Neural crest cell (in vitro differentiated cells): ENCODE results near the gene FAF1. TPM values are rescaled to one million over a fixed set of nuclear protein-coding genes. Genes with fewer than 3 reads are reported as not detected.
A peak's percentile ranks its signal among the peaks of the same experiment; 100 is the strongest.

Source experiments
- DNase-seq: peaks from one replicate; pipeline ENCODE4 v3.0.0; 2021; ENCODE audit warnings: low read depth, mixed read lengths, low spot score
- H3K27ac Mint-ChIP-seq: one replicate; pipeline ENCODE4 v1.8.0; 2021; ENCODE audit warnings: mild to moderate bottlenecking, mixed read lengths; ENCODE audit not compliant: unreplicated experiment
- H3K27me3 Mint-ChIP-seq: 2 replicates; pipeline ENCODE4 v1.8.0; 2021; ENCODE audit warnings: low read depth, mild to moderate bottlenecking, mixed read lengths
- H3K36me3 Mint-ChIP-seq: 2 replicates; pipeline ENCODE4 v1.8.0; 2021; ENCODE audit warnings: low read depth, mild to moderate bottlenecking, mixed read lengths
- H3K4me1 Mint-ChIP-seq: 2 replicates; pipeline ENCODE4 v1.8.0; 2021; ENCODE audit warnings: mixed read lengths
- H3K4me3 Mint-ChIP-seq: one replicate; pipeline ENCODE4 v1.8.0; 2021; ENCODE audit warnings: mild to moderate bottlenecking, mixed read lengths
- H3K9me3 Mint-ChIP-seq: 2 replicates; pipeline ENCODE4 v1.8.0; 2021; ENCODE audit warnings: mixed read lengths
- CTCF ChIP-seq: fragments of 200-600 bp; sonication (generic); conservative IDR thresholded peaks from 2 replicates; pipeline ENCODE4 v1.5.0; 2021; ENCODE audit warnings: antibody characterized with exemption, mild to moderate bottlenecking
- total RNA-seq: library from RNA; stranded (reverse); gene quantifications from 2 replicates; pipeline ENCODE4 v1.2.1, GENCODE V29; 2021

FAF1 gene
- total RNA-seq, 1 donor from 2014 or later: 73.0 TPM

DNA sequence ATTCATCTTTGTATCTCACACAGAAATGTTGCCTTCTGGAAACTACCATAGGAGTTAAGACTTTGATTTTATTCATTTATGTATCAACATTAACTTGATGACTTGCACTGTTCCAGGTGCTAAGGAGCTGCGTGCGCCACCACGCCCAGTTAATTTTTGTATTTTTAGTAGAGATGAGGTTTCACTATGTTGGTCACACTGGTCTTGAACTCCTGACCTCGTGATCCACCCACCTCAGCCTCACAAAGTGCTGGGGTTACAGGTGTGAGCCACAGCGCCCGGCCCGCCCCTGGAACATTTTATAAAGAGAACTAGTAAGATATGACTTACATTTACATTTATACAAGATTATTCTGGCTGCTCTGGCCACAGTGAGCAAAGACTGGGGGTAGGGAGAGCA, 252.2 kb downstream of the FAF1 start:
- DNase-seq: no peak
- H3K4me3 Mint-ChIP-seq: no peak overlapping the region
- no peaks in the 10 kb centered on the region for H3K9me3 Mint-ChIP-seq
- H3K36me3 Mint-ChIP-seq: no peaks in the 10 kb centered on the region
- no peaks in the 10 kb centered on the region for H3K27me3 Mint-ChIP-seq
- H3K27ac Mint-ChIP-seq: no peak overlapping the region
- H3K4me1 Mint-ChIP-seq: peaks cover 21% of the 10 kb centered on the region
- no peak for TF ChIP-seq CTCF

DNA sequence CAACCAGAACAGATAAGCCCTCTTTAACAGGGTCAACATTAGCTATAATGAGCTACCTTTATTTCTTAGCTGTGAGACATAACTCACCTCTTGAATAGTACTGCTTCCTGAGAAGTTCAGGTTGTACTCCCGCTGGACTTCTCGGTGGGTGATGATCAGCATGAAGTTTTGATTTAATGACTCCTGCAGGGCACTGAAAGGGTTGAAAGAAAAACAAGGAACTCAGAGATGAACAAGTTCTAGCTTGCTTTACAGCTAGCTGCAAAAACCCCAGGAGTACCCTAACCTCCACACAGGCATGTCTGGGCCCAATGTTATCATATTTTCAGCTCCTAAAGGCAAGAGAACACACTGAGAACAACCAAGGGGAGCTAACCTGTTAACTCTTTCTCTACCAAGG, 254.4 kb downstream of the FAF1 start:
- Mint-ChIP-seq H3K4me3 (no peak overlapping the region), H3K36me3 (no peaks in the 10 kb centered on the region)

GRCh38 chr1:50705041-50705440, 255.0 kb downstream of the FAF1 start:
- Mint-ChIP-seq H3K27ac (no peak overlapping the region), H3K9me3 (no peaks in the 10 kb centered on the region), H3K27me3 (no peaks in the 10 kb centered on the region), H3K4me3 (no peak overlapping the region), H3K36me3 (no peaks in the 10 kb centered on the region), H3K4me1 (peaks cover 44% of the 10 kb centered on the region)
- no peak for TF ChIP-seq CTCF
- no peak for DNase-seq

More for the DNA sequence above, 254.4 kb downstream of the FAF1 start:
- Mint-ChIP-seq H3K4me1 (peaks cover 38% of the 10 kb centered on the region), H3K27me3 (no peaks in the 10 kb centered on the region), H3K27ac (no peak overlapping the region), H3K9me3 (no peaks in the 10 kb centered on the region)
- no peak for TF ChIP-seq CTCF
- DNase-seq: no peak

- no peaks in the 10 kb centered on the region for H3K36me3 Mint-ChIP-seq
- H3K27me3 Mint-ChIP-seq: no peaks in the 10 kb centered on the region
- H3K4me1 Mint-ChIP-seq: peaks cover 49% of the 10 kb centered on the region
- H3K27ac Mint-ChIP-seq: no peak overlapping the region
- peak; percentile 25 for DNase-seq
- peak; percentile 82 for TF ChIP-seq CTCF
- H3K4me3 Mint-ChIP-seq: no peak overlapping the region
- H3K9me3 Mint-ChIP-seq: no peaks in the 10 kb centered on the region
These were observed 255.9 kb downstream of the FAF1 start for GRCh38 chr1:50704126-50704525.

GRCh38 chr1:50703240-50703639, 256.8 kb downstream of the FAF1 start:
- TF ChIP-seq CTCF: no peak
- Mint-ChIP-seq H3K27me3 (no peaks in the 10 kb centered on the region), H3K4me3 (no peak overlapping the region), H3K36me3 (no peaks in the 10 kb centered on the region), H3K4me1 (peaks cover 44% of the 10 kb centered on the region), H3K27ac (no peak overlapping the region), H3K9me3 (no peaks in the 10 kb centered on the region)
- DNase-seq: no peak

DNA sequence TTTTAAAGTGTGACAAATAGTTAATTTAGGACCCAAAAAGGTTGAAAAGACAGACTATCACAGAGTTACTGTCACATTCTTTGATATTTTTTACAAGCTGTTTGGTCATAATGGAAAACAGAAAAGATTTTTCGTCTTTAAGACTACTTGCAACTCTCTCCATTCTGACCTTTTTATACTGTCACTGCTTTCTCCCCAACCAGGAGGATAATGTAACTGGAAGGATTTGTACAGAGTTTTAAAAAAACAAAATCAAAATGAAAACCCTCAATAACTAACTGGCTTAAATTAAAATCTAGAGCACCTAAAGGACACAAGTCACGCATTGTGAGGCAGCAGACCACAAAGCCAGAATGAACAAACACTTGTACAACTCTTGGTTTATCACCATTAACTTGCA, 257.7 kb downstream of the FAF1 start:
- Mint-ChIP-seq H3K4me1 (peaks cover 51% of the 10 kb centered on the region), H3K27me3 (no peaks in the 10 kb centered on the region), H3K4me3 (no peak overlapping the region), H3K9me3 (no peaks in the 10 kb centered on the region), H3K27ac (no peak overlapping the region), H3K36me3 (no peaks in the 10 kb centered on the region)
- TF ChIP-seq CTCF: no peak
- DNase-seq: no peak
